HG02852 (cell line): ENCODE measurements around the gene MLPH.
"Not testable (repeated sequence)": the region's sequence is repeated elsewhere in the genome, so short reads cannot be mapped to it uniquely, and the experiment has no call there.

Source experiments
- ATAC-seq: cut with Tn5 transposase; IDR thresholded peaks from one replicate; pipeline ENCODE4 v1.9.1; 2021; ENCODE audit warnings: mild to moderate bottlenecking, moderate library complexity; ENCODE audit not compliant: unreplicated experiment

Gene MLPH

GRCh38 chr2:237577956-237578870 is 91.2 kb downstream of the MLPH start:
- ATAC-seq: no peak

GRCh38 chr2:237581326-237581725 is 94.3 kb downstream of the MLPH start:
- ATAC-seq: no peak

- no peak for ATAC-seq
Observed at GRCh38 chr2:237581751-237582746, 95.0 kb downstream of the MLPH start.

GRCh38 chr2:237583385-237584295 is 96.6 kb downstream of the MLPH start:
- ATAC-seq: no peak

GRCh38 chr2:237585590-237586221 is 98.7 kb downstream of the MLPH start:
- ATAC-seq: no peak

- no peak for ATAC-seq
Observed at GRCh38 chr2:237588044-237588696, 101.1 kb downstream of the MLPH start.

- ATAC-seq: no peak
Observed at GRCh38 chr2:237590272-237591140, 103.5 kb downstream of the MLPH start, which contains the start of gene RAB17. Gene RAB17 (minus strand): TSS chr2:237590734. CDS start chr2:237586154, 4,580 bp downstream.

GRCh38 chr2:237591141-237591881 is 104.3 kb downstream of the MLPH start:
- ATAC-seq: no peak

GRCh38 chr2:237592425-237592980 is 105.5 kb downstream of the MLPH start:
- no peak for ATAC-seq

- no peak for ATAC-seq
Observed at GRCh38 chr2:237593036-237593435, 106.0 kb downstream of the MLPH start.

- ATAC-seq: no peak
Observed at GRCh38 chr2:237593596-237594320, 106.7 kb downstream of the MLPH start.

- ATAC-seq: no peak
Observed at GRCh38 chr2:237594514-237594871, 107.4 kb downstream of the MLPH start.

GRCh38 chr2:237595829-237596519 is 108.9 kb downstream of the MLPH start:
- not testable (repeated sequence) for ATAC-seq

GRCh38 chr2:237596520-237597195 is 109.6 kb downstream of the MLPH start:
- no peak for ATAC-seq
